IMR-90 (cell line): ENCODE results near the gene FERMT3. TPM values are rescaled to one million over a fixed set of nuclear protein-coding genes. Genes with fewer than 3 reads are reported as not detected.

ENCODE experiments used
- ATAC-seq: fragments of 200-7000 bp; cut with Tn5 transposase; 2 replicates; pipeline ENCODE4 v1.9.1; 2020; ENCODE audit warnings: low read depth, mild to moderate bottlenecking, moderate library complexity
- BruUV-seq: library from RNA; stranded (reverse); fragments of 400-500 nt; replicated peaks from 2 replicates; lab custom pipeline; 2021; lab: Mats Ljungman, UMichigan
- CTCF ChIA-PET: fragments of 300-600 bp; formaldehyde crosslinking; extraction: SDS; loops from one replicate; lab custom pipeline; 2021; ENCODE audit warnings: antibody characterized with exemption; lab: Yijun Ruan, JAX
- POLR2A ChIA-PET: fragments of 300-600 bp; sonication (Branson Sonifier 250); formaldehyde crosslinking; loops from one replicate; lab custom pipeline; 2022; ENCODE audit warnings: antibody characterized with exemption; ENCODE audit not compliant: unreplicated experiment; lab: Charles Lee
- DNase-seq: peaks from one replicate; pipeline ENCODE4 v3.0.0; 2013
- H2AFZ ChIP-seq: replicated peaks from 2 replicates; pipeline ENCODE3; 2013; ENCODE audit warnings: low read length, mild to moderate bottlenecking; ENCODE audit not compliant: poor library complexity
- H2AK5ac ChIP-seq: 2 replicates; pipeline ENCODE4 v1.6.1; 2013; ENCODE audit warnings: low read depth, low read length, inconsistent platforms
- H2AK9ac ChIP-seq: replicated peaks from 2 replicates; pipeline ENCODE3; 2013; ENCODE audit warnings: mild to moderate bottlenecking, low read depth, low read length, moderate library complexity; ENCODE audit not compliant: poor library complexity
- H2BK120ac ChIP-seq: 2 replicates; pipeline ENCODE4 v1.6.1; 2013; ENCODE audit warnings: low read depth, low read length, inconsistent platforms
- H2BK15ac ChIP-seq: 3 replicates; pipeline ENCODE4 v1.6.1; 2013; ENCODE audit warnings: low read depth, low read length, inconsistent platforms
- H2BK20ac ChIP-seq: 2 replicates; pipeline ENCODE4 v1.6.1; 2013; ENCODE audit warnings: low read depth, mild to moderate bottlenecking, inconsistent platforms, low read length, moderate library complexity
- H2BK5ac ChIP-seq: 2 replicates; pipeline ENCODE4 v1.6.1; 2013; ENCODE audit warnings: mild to moderate bottlenecking, low read depth, low read length, inconsistent platforms; ENCODE audit not compliant: poor library complexity, severe bottlenecking
- H3K14ac ChIP-seq: replicated peaks from 2 replicates; pipeline ENCODE4 v1.6.1; 2013; ENCODE audit warnings: low read depth, low read length, inconsistent platforms
- H3K18ac ChIP-seq: 2 replicates; pipeline ENCODE4 v1.6.1; 2013; ENCODE audit warnings: low read depth, low read length, control low read depth
- H3K23ac ChIP-seq: 2 replicates; pipeline ENCODE4 v1.6.1; 2013; ENCODE audit warnings: low read depth, low read length, inconsistent platforms
- H3K27ac ChIP-seq: 2 replicates; pipeline ENCODE4 v1.5.1; 2013; ENCODE audit warnings: mild to moderate bottlenecking, control low read depth, low read length; ENCODE audit not compliant: insufficient read depth
- H3K27me3 ChIP-seq: 2 replicates; pipeline ENCODE4 v1.6.1; 2013; ENCODE audit warnings: low read length; ENCODE audit not compliant: control insufficient read depth, insufficient read depth
- H3K36me3 ChIP-seq: 2 replicates; pipeline ENCODE4 v1.6.1; 2013; ENCODE audit warnings: low read length, mixed read lengths; ENCODE audit not compliant: control insufficient read depth, insufficient read depth
- H3K4ac ChIP-seq: 2 replicates; pipeline ENCODE4 v1.6.1; 2013; ENCODE audit warnings: low read depth, low read length, inconsistent platforms
- H3K4me1 ChIP-seq: 2 replicates; pipeline ENCODE4 v1.6.1; 2013; ENCODE audit warnings: low read length, mixed read lengths; ENCODE audit not compliant: control insufficient read depth, insufficient read depth
- H3K4me2 ChIP-seq: 2 replicates; pipeline ENCODE4 v1.6.1; 2013; ENCODE audit warnings: low read depth, mild to moderate bottlenecking, control low read depth, low read length, moderate library complexity
- H3K4me3 ChIP-seq: 2 replicates; pipeline ENCODE4 v1.5.1; 2013; ENCODE audit warnings: low read depth, mild to moderate bottlenecking, control low read depth, low read length, moderate library complexity; ENCODE audit not compliant: insufficient read depth
- H3K56ac ChIP-seq: 2 replicates; pipeline ENCODE4 v1.6.1; 2013; ENCODE audit warnings: low read length, inconsistent platforms; ENCODE audit not compliant: insufficient read depth; ENCODE audit errors: extremely low read depth
- H3K79me1 ChIP-seq, 2 experiments: 2 replicates each; pipeline ENCODE4 v1.6.1; 2013; ENCODE audit warnings: low read length in 2 of 2, inconsistent platforms in 1 of 2, low read depth in 1 of 2
- H3K9ac ChIP-seq: 2 replicates; pipeline ENCODE4 v1.6.1; 2013; ENCODE audit warnings: low read depth, low read length, control low read depth
- H3K9me1 ChIP-seq: 2 replicates; pipeline ENCODE4 v1.6.1; 2013; ENCODE audit warnings: low read length, inconsistent platforms; ENCODE audit not compliant: insufficient read depth
- H3K9me3 ChIP-seq: 2 replicates; pipeline ENCODE4 v1.6.1; 2013; ENCODE audit warnings: low read length; ENCODE audit not compliant: control insufficient read depth, insufficient read depth
- H4K20me1 ChIP-seq: 2 replicates; pipeline ENCODE4 v1.6.1; 2013; ENCODE audit warnings: low read length, inconsistent platforms; ENCODE audit not compliant: insufficient read depth
- H4K5ac ChIP-seq: 2 replicates; pipeline ENCODE4 v1.6.1; 2013; ENCODE audit warnings: mild to moderate bottlenecking, low read depth, low read length, control low read depth
- H4K8ac ChIP-seq, 2 experiments: 2 replicates each; pipeline ENCODE4 v1.6.1; 2013; ENCODE audit warnings: low read depth in 2 of 2, low read length in 2 of 2, control low read depth in 1 of 2, inconsistent platforms in 1 of 2
- H4K91ac ChIP-seq: 2 replicates; pipeline ENCODE4 v1.6.1; 2013; ENCODE audit warnings: low read depth, low read length, inconsistent platforms; ENCODE audit not compliant: insufficient read depth
- CEBPB ChIP-seq: IDR thresholded peaks from 2 replicates; pipeline ENCODE4 v1.6.1; 2012; ENCODE audit warnings: low read depth, low read length, improper control_type of control experiment
- CHD1 ChIP-seq: IDR thresholded peaks from 2 replicates; pipeline ENCODE4 v1.6.1; 2012; ENCODE audit warnings: low read depth, low read length, improper control_type of control experiment
- ELK1 ChIP-seq: fragments of 150-350 bp; IDR thresholded peaks from 2 replicates; pipeline ENCODE4 v1.6.1; 2016; ENCODE audit warnings: low read depth, mild to moderate bottlenecking, low read length, moderate library complexity, borderline replicate concordance
- MAFK ChIP-seq: IDR thresholded peaks from 2 replicates; pipeline ENCODE4 v1.6.1; 2012; ENCODE audit warnings: low read depth, low read length, improper control_type of control experiment
- MAZ ChIP-seq: IDR thresholded peaks from 2 replicates; pipeline ENCODE4 v1.6.1; 2012; ENCODE audit warnings: low read depth, mild to moderate bottlenecking, low read length, improper control_type of control experiment, moderate library complexity, borderline replicate concordance
- MXI1 ChIP-seq: IDR thresholded peaks from 2 replicates; pipeline ENCODE4 v1.6.1; 2012; ENCODE audit warnings: low read depth, mild to moderate bottlenecking, low read length, moderate library complexity, borderline replicate concordance
- NFE2L2 ChIP-seq: fragments of 150-350 bp; IDR thresholded peaks from 2 replicates; pipeline ENCODE4 v1.6.1; 2016; ENCODE audit warnings: low read depth, mild to moderate bottlenecking, low read length
- POLR2A ChIP-seq: IDR thresholded peaks from 2 replicates; pipeline ENCODE4 v1.6.1; 2012; ENCODE audit warnings: mild to moderate bottlenecking, low read depth, low read length
- RAD21 ChIP-seq: IDR thresholded peaks from 2 replicates; pipeline ENCODE4 v1.6.1; 2012; ENCODE audit warnings: low read length, improper control_type of control experiment
- RFX5 ChIP-seq: IDR thresholded peaks from 2 replicates; pipeline ENCODE4 v1.8.0; 2012; ENCODE audit warnings: low read depth, mild to moderate bottlenecking, low read length, moderate library complexity
- SMC3 ChIP-seq: fragments of 150-350 bp; IDR thresholded peaks from 2 replicates; pipeline ENCODE4 v1.6.1; 2016; ENCODE audit warnings: low read depth, mild to moderate bottlenecking, antibody characterized with exemption, low read length, moderate library complexity
- USF2 ChIP-seq: fragments of 150-350 bp; IDR thresholded peaks from 2 replicates; pipeline ENCODE4 v1.6.1; 2017; ENCODE audit warnings: mild to moderate bottlenecking, antibody characterized with exemption, low read length, low read depth
- WGBS, 2 experiments: methylation state at CpG; one replicate each; pipeline versions ENCODE4 v1.1.5 to v1.1.7; 2013; ENCODE audit warnings: missing lambda C conversion rate in 2 of 2; ENCODE audit not compliant: insufficient read length in 1 of 2; ENCODE audit errors: extremely low coverage in 2 of 2; 5-methylcytosine and 5-hydroxymethylcytosine counted together
- dilution Hi-C: fragments of 300-500 bp; cut with HindIII; formaldehyde crosslinking; loops from one replicate; pipeline ENCODE4 v1.14.3; 2018; ENCODE audit warnings: low sequenced_read_pairs; ENCODE audit not compliant: unreplicated experiment
- in situ Hi-C: fragments of 300-500 bp; cut with MboI; formaldehyde crosslinking; loops from 3 replicates; pipeline ENCODE4 v1.14.3; 2019; ENCODE audit warnings: low sequenced_read_pairs, inconsistent platforms, mixed read lengths
- intact Hi-C: fragments of 100-400 bp; cut with micrococcal nuclease; formaldehyde crosslinking; loops from 2 replicates; pipeline ENCODE4 v1.10.0; 2022
- polyA plus RNA-seq, 3 experiments: library from polyadenylated mRNA; depleted of rRNA; stranded (reverse); fragments of >200 nt; gene quantifications; 2 replicates each; pipeline ENCODE4 v1.2.3, GENCODE V29; 2012; ENCODE audit warnings: low replicate concordance in 1 of 3
- total RNA-seq: library from RNA; depleted of rRNA; stranded (reverse); fragments of >200 nt; gene quantifications from 2 replicates; pipeline ENCODE4 v1.2.3, GENCODE V29; 2012

Gene FERMT3
- total and polyA plus RNA-seq, 2 of the 4 experiments (the other 2 are of a cell fraction) = 0.36 to 2.3 TPM

- Histone ChIP-seq H2BK15ac (no peak overlapping the region), H3K27me3 (no peaks in the 10 kb centered on the region), H2BK120ac (no peak overlapping the region), H3K36me3 (no peaks in the 10 kb centered on the region), H3K4ac (no peak overlapping the region), H4K20me1 (peaks cover 6% of the 10 kb centered on the region; the same call in 1 of the 2 replicates), H3K4me2 (no peak overlapping the region), H3K9me3 (no peaks in the 10 kb centered on the region), H2BK20ac (no peak overlapping the region), H2AK9ac (no peak overlapping the region), H3K23ac (no peak overlapping the region), H3K18ac (no peak overlapping the region), H2AK5ac (no peak overlapping the region), H3K79me1 (peaks cover 3 to 13% of the 10 kb centered on the region in 2 experiments; a peak in 3 of 4 replicates), H4K91ac (no peak overlapping the region), H3K56ac (no peak overlapping the region), H4K5ac (no peak overlapping the region), H3K9me1 (peaks cover 6% of the 10 kb centered on the region; the same call in 1 of the 2 replicates), H4K8ac (no peak overlapping the region), H3K27ac (no peak overlapping the region), H2BK5ac (no peak overlapping the region), H2AFZ (no peak overlapping the region), H3K14ac (no peak overlapping the region), H3K4me1 (peaks cover 4% of the 10 kb centered on the region; the same call in 1 of the 2 replicates), H3K4me3 (no peak overlapping the region), H3K9ac (no peak overlapping the region)
- BruUV-seq = no TSS peak
- dilution Hi-C loops (no loop called here), in situ Hi-C loops (no loop called here), intact Hi-C loops (no loop called here)
- no peak for DNase-seq
- no peak for ATAC-seq
- TF ChIP-seq MXI1 (no peak), RAD21 (no peak), ELK1 (no peak), MAFK (no peak), USF2 (no peak), CHD1 (no peak), SMC3 (no peak), RFX5 (no peak), POLR2A (no peak), NFE2L2 (no peak), CEBPB (no peak), MAZ (no peak)
- WGBS, 2 experiments = 100% methylated on average over 3 of the region's 10 CpGs; no CpG with 5 or more reads in 1 of the 2 experiments
- CTCF ChIA-PET = no interaction called here
- POLR2A ChIA-PET = no interaction called here
These were observed 45.5 kb upstream of the FERMT3 start for GRCh38 chr11:64161037-64161436.
